ENCODE measurements around the gene MDH1B.
"Not testable (repeated sequence)": the region's sequence is repeated elsewhere in the genome, so short reads cannot be mapped to it uniquely, and the experiment has no call there.

Gene MDH1B

GRCh38 chr2:206766057-206766930, 1.2 kb upstream of the MDH1B start:
- DNase-seq (ENCODE audit: low spot score), result no peak

GRCh38 chr2:206764673-206765241, 371 bp downstream of the MDH1B start:
- no peak for DNase-seq (ENCODE audit: low spot score)

GRCh38 chr2:206756816-206757215, 8.3 kb downstream of the MDH1B start:
- DNase-seq (ENCODE audit: low spot score), result no peak

GRCh38 chr2:206740800-206741199, 24.3 kb downstream of the MDH1B start:
- DNase-seq (ENCODE audit: low spot score), result no peak

- DNase-seq (ENCODE audit: low spot score), result no peak
Observed at GRCh38 chr2:206739271-206739670, 25.9 kb downstream of the MDH1B start.

GRCh38 chr2:206736935-206737334, 28.2 kb downstream of the MDH1B start:
- no peak for DNase-seq (ENCODE audit: low spot score)

GRCh38 chr2:206733341-206733740, 31.8 kb downstream of the MDH1B start:
- DNase-seq (ENCODE audit: low spot score), result no peak

- DNase-seq (ENCODE audit: low spot score), result no peak
Observed at GRCh38 chr2:206728277-206729199, 36.6 kb downstream of the MDH1B start.

GRCh38 chr2:206727287-206727686, 37.8 kb downstream of the MDH1B start:
- no peak for DNase-seq (ENCODE audit: low spot score)

GRCh38 chr2:206723288-206723687, 41.8 kb downstream of the MDH1B start:
- no peak for DNase-seq (ENCODE audit: low spot score)

GRCh38 chr2:206721256-206721920, 43.7 kb downstream of the MDH1B start:
- DNase-seq (ENCODE audit: low spot score), result no peak

GRCh38 chr2:206718296-206718695, 46.8 kb downstream of the MDH1B start, which contains the start of gene DYTN:
Gene DYTN, minus strand, starts transcription at chr2:206718396. Its CDS starts 117 bp downstream, at chr2:206718279.
- no peak for DNase-seq (ENCODE audit: low spot score)

- no peak for DNase-seq (ENCODE audit: low spot score)
Observed at GRCh38 chr2:206716623-206717022, 48.5 kb downstream of the MDH1B start.

GRCh38 chr2:206715183-206715582, 49.9 kb downstream of the MDH1B start:
- not testable (repeated sequence) for DNase-seq (ENCODE audit: low spot score)

GRCh38 chr2:206713746-206714145, 51.4 kb downstream of the MDH1B start:
- no peak for DNase-seq (ENCODE audit: low spot score)

GRCh38 chr2:206708286-206708685, 56.8 kb downstream of the MDH1B start:
- no peak for DNase-seq (ENCODE audit: low spot score)

- no peak for DNase-seq (ENCODE audit: low spot score)
Observed at GRCh38 chr2:206707164-206707701, 57.9 kb downstream of the MDH1B start.

GRCh38 chr2:206701952-206702605, 63.0 kb downstream of the MDH1B start:
- no peak for DNase-seq (ENCODE audit: low spot score)

- DNase-seq (ENCODE audit: low spot score), result no peak
Observed at GRCh38 chr2:206700156-206700555, 65.0 kb downstream of the MDH1B start.

- no peak for DNase-seq (ENCODE audit: low spot score)
Observed at GRCh38 chr2:206698811-206699210, 66.3 kb downstream of the MDH1B start.

- DNase-seq (ENCODE audit: low spot score), result no peak
Observed at GRCh38 chr2:206696910-206697309, 68.2 kb downstream of the MDH1B start.
